A673 (cell line): ENCODE data around the gene CCIN. TPM values are rescaled to one million over a fixed set of nuclear protein-coding genes. Genes with fewer than 3 reads are reported as not detected.

Source experiments
- BruUV-seq: library from RNA; stranded (reverse); fragments of 400-500 nt; replicated peaks from 2 replicates; lab custom pipeline; 2021; lab: Mats Ljungman, UMichigan
- CTCF ChIA-PET: fragments of 300-600 bp; sonication (Branson Sonifier 250); formaldehyde crosslinking; loops from one replicate; lab custom pipeline; 2022; ENCODE audit warnings: antibody characterized with exemption; lab: Charles Lee
- POLR2A ChIA-PET: fragments of 300-600 bp; sonication (Branson Sonifier 250); formaldehyde crosslinking; loops from one replicate; lab custom pipeline; 2022; ENCODE audit warnings: antibody characterized with exemption; ENCODE audit not compliant: low non-redundant PET; lab: Charles Lee
- DNase-seq: peaks from one replicate; pipeline ENCODE4 v3.0.0-alpha.2; 2015; ENCODE audit warnings: low spot score
- H3K27ac ChIP-seq: fragments of 200-600 bp; sonication (generic); 2 replicates; pipeline ENCODE4 v1.5.1; 2016; ENCODE audit warnings: mixed run types, low read depth, mild to moderate bottlenecking, mixed read lengths, antibody characterized with exemption, low read length; ENCODE audit not compliant: poor library complexity, severe bottlenecking
- H3K27me3 ChIP-seq: fragments of 200-600 bp; sonication (generic); replicated peaks from 2 replicates; pipeline ENCODE4 v1.6.1; 2017; ENCODE audit warnings: mixed run types, low read depth, mild to moderate bottlenecking, mixed read lengths, antibody characterized with exemption, low read length; ENCODE audit not compliant: insufficient read depth, poor library complexity
- H3K36me3 ChIP-seq: fragments of 200-600 bp; sonication (generic); 2 replicates; pipeline ENCODE4 v1.6.1; 2016; ENCODE audit warnings: mixed run types, mild to moderate bottlenecking, mixed read lengths, antibody characterized with exemption, low read length; ENCODE audit not compliant: insufficient read depth, poor library complexity, severe bottlenecking
- H3K4me1 ChIP-seq: fragments of 200-600 bp; sonication (generic); 2 replicates; pipeline ENCODE4 v1.6.1; 2017; ENCODE audit warnings: mixed run types, mild to moderate bottlenecking, mixed read lengths, antibody characterized with exemption, low read length; ENCODE audit not compliant: insufficient read depth, poor library complexity, severe bottlenecking
- H3K4me3 ChIP-seq: fragments of 200-600 bp; sonication (generic); 2 replicates; pipeline ENCODE4 v1.5.1; 2016; ENCODE audit warnings: low read depth, mixed run types, mild to moderate bottlenecking, mixed read lengths, low read length; ENCODE audit not compliant: poor library complexity, severe bottlenecking
- H3K9me3 ChIP-seq: fragments of 200-600 bp; sonication (generic); 2 replicates; pipeline ENCODE4 v1.6.1; 2016; ENCODE audit warnings: mixed run types, low read depth, mild to moderate bottlenecking, mixed read lengths, antibody characterized with exemption, low read length; ENCODE audit not compliant: poor library complexity, severe bottlenecking
- EZH2 ChIP-seq: fragments of 200-600 bp; sonication (generic); IDR thresholded peaks from 2 replicates; pipeline ENCODE4 v1.6.1; 2017; ENCODE audit warnings: borderline replicate concordance, low read depth, mild to moderate bottlenecking, mixed read lengths, antibody characterized with exemption, low read length; ENCODE audit not compliant: poor library complexity, severe bottlenecking
- intact Hi-C: fragments of 100-400 bp; cut with micrococcal nuclease; formaldehyde crosslinking; loops from one replicate; pipeline ENCODE4 v1.10.0; 2022; ENCODE audit not compliant: unreplicated experiment
- total RNA-seq: library from RNA; stranded (reverse); gene quantifications from 2 replicates; pipeline ENCODE4 v1.2.3, GENCODE V29; 2021
- TF ChIP-seq, protein P1 (sequence below): fragments of 300-800, 200-600 bp; sonication (generic); conservative IDR thresholded peaks from 2 replicates; pipeline ENCODE4 v1.5.1; 2017; ENCODE audit warnings: low read depth, mild to moderate bottlenecking, antibody characterized with exemption, low read length, moderate library complexity, mixed read lengths

CCIN gene
- total RNA-seq, 1 experiment from 2014 or later: not detected

DNA sequence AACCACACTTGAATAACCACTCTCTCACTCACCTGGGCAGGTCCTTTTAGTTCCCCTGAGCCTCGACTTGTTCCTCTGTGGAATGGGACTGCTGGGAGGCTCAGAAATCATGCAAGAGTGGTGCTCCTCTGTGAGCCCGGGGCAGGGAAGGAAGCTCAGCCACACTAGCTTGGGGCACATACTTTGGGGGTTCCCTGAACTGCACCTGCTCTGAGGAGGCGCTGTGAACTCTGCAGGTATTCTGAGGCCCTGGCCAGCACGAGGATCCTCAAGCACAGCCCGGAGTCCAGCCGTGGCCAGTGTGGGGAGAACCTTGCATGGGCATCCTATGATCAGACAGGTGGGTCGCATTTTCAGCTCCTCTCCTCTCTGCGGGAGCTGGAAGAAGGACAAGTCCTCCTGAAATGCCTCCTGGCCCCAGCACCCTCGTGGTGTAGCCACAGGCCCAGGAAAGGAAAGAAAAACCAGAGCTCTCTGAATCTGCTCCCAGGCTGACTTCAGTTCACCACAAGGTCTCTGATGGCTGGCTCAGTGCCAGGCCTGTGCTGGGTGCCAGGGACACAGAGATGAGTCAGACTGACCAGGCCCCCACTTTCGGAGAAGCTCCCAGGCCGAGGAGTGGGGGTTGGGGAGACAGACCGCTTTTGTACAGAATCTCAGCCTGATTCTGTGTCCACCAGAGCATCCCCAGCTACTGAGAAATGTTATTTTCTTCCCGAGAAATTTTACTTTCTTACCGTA lies 20.7 kb upstream of the CCIN start:
- H3K36me3 ChIP-seq: no peaks in the 10 kb centered on the region
- H3K4me3 ChIP-seq: no peak overlapping the region

DNA sequence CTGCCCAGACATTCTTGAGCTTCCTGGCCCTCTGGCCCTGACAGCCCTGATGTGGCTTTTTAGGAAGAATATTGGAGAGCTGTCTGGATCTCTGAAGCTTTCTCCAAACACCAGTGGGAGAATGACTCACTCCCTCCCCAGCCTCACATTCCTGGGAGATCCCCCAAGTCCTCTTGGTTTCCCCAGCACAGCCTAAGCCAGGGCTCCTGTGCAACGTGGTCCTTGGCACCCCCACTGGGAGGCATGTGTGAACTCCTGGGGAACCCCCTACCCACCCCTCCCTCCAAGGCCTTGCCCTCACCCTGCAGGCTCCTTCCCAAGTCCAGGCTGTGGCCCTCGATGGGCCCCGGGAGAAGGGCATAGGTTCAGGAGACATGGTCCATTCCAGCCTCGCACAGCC lies 20.0 kb upstream of the CCIN start:
- H3K36me3 ChIP-seq: no peaks in the 10 kb centered on the region
- H3K27ac ChIP-seq: no peak overlapping the region
- H3K4me1 ChIP-seq: no peaks in the 10 kb centered on the region
- CTCF ChIA-PET: no interaction called here
- intact Hi-C loops: no loop called here
- POLR2A ChIA-PET: no interaction called here
- TF ChIP-seq, protein P1, sequence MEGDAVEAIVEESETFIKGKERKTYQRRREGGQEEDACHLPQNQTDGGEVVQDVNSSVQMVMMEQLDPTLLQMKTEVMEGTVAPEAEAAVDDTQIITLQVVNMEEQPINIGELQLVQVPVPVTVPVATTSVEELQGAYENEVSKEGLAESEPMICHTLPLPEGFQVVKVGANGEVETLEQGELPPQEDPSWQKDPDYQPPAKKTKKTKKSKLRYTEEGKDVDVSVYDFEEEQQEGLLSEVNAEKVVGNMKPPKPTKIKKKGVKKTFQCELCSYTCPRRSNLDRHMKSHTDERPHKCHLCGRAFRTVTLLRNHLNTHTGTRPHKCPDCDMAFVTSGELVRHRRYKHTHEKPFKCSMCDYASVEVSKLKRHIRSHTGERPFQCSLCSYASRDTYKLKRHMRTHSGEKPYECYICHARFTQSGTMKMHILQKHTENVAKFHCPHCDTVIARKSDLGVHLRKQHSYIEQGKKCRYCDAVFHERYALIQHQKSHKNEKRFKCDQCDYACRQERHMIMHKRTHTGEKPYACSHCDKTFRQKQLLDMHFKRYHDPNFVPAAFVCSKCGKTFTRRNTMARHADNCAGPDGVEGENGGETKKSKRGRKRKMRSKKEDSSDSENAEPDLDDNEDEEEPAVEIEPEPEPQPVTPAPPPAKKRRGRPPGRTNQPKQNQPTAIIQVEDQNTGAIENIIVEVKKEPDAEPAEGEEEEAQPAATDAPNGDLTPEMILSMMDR: no peak
- no peak for TF ChIP-seq EZH2
- BruUV-seq: no TSS peak
- H3K4me3 ChIP-seq: no peak overlapping the region
- H3K9me3 ChIP-seq: no peaks in the 10 kb centered on the region
- DNase-seq: no peak
- H3K27me3 ChIP-seq: no peaks in the 10 kb centered on the region

More for the DNA sequence above, 20.7 kb upstream of the CCIN start:
- no TSS peak for BruUV-seq
- DNase-seq: peak; percentile 48
- no peak for TF ChIP-seq EZH2
- TF ChIP-seq, protein P1: no peak
- Histone ChIP-seq H3K4me1 (no peaks in the 10 kb centered on the region), H3K27me3 (no peaks in the 10 kb centered on the region), H3K27ac (no peak overlapping the region), H3K9me3 (no peaks in the 10 kb centered on the region)
- ChIA-PET CTCF (no interaction called here), POLR2A (no interaction called here)
- intact Hi-C loops: no loop called here

DNA sequence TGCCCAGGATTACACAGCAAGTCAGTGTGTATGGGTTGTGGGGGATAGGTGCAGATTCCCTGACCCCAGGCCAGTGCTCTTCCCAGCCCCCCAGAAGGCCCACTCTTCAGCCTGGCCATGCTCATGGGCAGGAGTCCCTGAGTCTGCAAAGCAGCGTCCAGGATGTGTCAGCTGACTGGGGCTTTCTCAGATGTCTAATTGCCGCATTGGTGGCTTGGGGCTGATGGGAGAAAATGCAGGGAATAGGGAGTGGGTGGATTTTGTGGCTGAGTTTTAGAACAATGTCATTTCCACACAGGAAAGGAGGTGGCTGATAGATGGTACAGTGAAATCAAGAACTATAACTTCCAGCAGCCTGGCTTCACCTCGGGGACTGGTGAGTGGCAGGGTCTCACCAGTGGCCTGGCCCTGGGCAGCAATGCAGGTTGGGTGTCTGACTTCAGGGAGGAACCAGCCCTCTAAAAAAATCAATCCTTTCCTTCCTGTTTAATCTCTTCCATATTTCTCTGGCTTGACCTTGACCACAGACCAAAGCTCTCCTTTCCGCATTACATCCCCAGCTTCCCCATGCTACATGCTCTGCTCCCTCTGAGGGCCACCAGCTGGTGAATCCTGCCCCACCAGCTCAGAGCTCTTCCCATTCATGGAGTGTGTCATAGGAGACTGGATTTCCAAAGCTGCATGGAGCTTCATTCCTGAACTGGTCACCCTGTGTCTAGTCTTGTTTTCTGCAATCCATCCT lies 18.4 kb upstream of the CCIN start:
- DNase-seq: no peak
- BruUV-seq: no TSS peak
- Histone ChIP-seq H3K27ac (no peak overlapping the region), H3K4me3 (no peak overlapping the region), H3K27me3 (no peaks in the 10 kb centered on the region), H3K36me3 (no peaks in the 10 kb centered on the region), H3K4me1 (peaks cover 6% of the 10 kb centered on the region), H3K9me3 (no peaks in the 10 kb centered on the region)
- intact Hi-C loops: no loop called here
- ChIA-PET POLR2A (no interaction called here), CTCF (no interaction called here)
- no peak for TF ChIP-seq EZH2
- TF ChIP-seq, protein P1: no peak
